ENCODE measurements around the gene MESP2. TPM values are rescaled to one million over a fixed set of nuclear protein-coding genes. Genes with fewer than 3 reads are reported as not detected.

Gene MESP2
- total and polyA plus RNA-seq, 2 donors from 2014 or later = 0.24 to 0.47 TPM

GRCh38 chr15:89761929-89762328, 14.2 kb upstream of the MESP2 start:
- peak in 1 of 5 donors; percentile 44 for DNase-seq
- Histone ChIP-seq H3K36me3 (ENCODE audit: control insufficient read depth in 2 of 3, insufficient read depth in 3 of 3, low read length in 3 of 3) (no peaks in the 10 kb centered on the region), H3K4me3 (ENCODE audit: low read length in 3 of 3) (no peak overlapping the region), H3K27me3 (ENCODE audit: control insufficient read depth, insufficient read depth, low read length) (no peaks in the 10 kb centered on the region), H3K4me1 (ENCODE audit: control insufficient read depth in 2 of 3, insufficient read depth in 2 of 3, low read depth in 1 of 3, low read length in 3 of 3) (peaks cover 0 to 12% (median 6%) of the 10 kb centered on the region in 3 donors), H3K27ac (ENCODE audit: low read depth in 2 of 2, low read length in 2 of 2) (no peak overlapping the region), H3K9ac (ENCODE audit: low read length in 3 of 3) (no peak overlapping the region), H3K9me3 (ENCODE audit: control insufficient read depth in 2 of 3, insufficient read depth in 1 of 3, low read length in 3 of 3) (no peaks in the 10 kb centered on the region)
- intact Hi-C loops (cut with DNase I) = no loop called here
- FAIRE-seq = no peak
- no peak for TF ChIP-seq CTCF (IDR thresholded peaks at IDR 0.05; ENCODE audit: borderline replicate concordance, extremely low read depth, insufficient read depth)

GRCh38 chr15:89765694-89766093, 10.4 kb upstream of the MESP2 start:
- Histone ChIP-seq H3K9me3 (ENCODE audit: control insufficient read depth in 2 of 3, insufficient read depth in 1 of 3, low read length in 3 of 3) (no peaks in the 10 kb centered on the region), H3K4me1 (ENCODE audit: control insufficient read depth in 2 of 3, insufficient read depth in 2 of 3, low read depth in 1 of 3, low read length in 3 of 3) (peaks cover 0 to 18% (median 17%) of the 10 kb centered on the region in 3 donors), H3K27ac (ENCODE audit: low read depth in 2 of 2, low read length in 2 of 2) (no peak overlapping the region), H3K27me3 (ENCODE audit: control insufficient read depth, insufficient read depth, low read length) (no peaks in the 10 kb centered on the region), H3K4me3 (ENCODE audit: low read length in 3 of 3) (no peak overlapping the region), H3K36me3 (ENCODE audit: control insufficient read depth in 2 of 3, insufficient read depth in 3 of 3, low read length in 3 of 3) (no peaks in the 10 kb centered on the region), H3K9ac (ENCODE audit: low read length in 3 of 3) (no peak overlapping the region)
- DNase-seq (peak in 1 of 5 donors; percentile 39), FAIRE-seq (no peak)
- intact Hi-C loops (cut with DNase I) = no loop called here
- no peak for TF ChIP-seq CTCF (IDR thresholded peaks at IDR 0.05; ENCODE audit: borderline replicate concordance, extremely low read depth, insufficient read depth)

- no peak for FAIRE-seq
- Histone ChIP-seq H3K4me1 (ENCODE audit: control insufficient read depth in 2 of 3, insufficient read depth in 2 of 3, low read depth in 1 of 3, low read length in 3 of 3) (peaks cover 0 to 17% (median 13%) of the 10 kb centered on the region in 3 donors), H3K27me3 (ENCODE audit: control insufficient read depth, insufficient read depth, low read length) (no peaks in the 10 kb centered on the region), H3K27ac (ENCODE audit: low read depth in 2 of 2, low read length in 2 of 2) (no peak overlapping the region), H3K4me3 (ENCODE audit: low read length in 3 of 3) (no peak overlapping the region), H3K36me3 (ENCODE audit: control insufficient read depth in 2 of 3, insufficient read depth in 3 of 3, low read length in 3 of 3) (no peaks in the 10 kb centered on the region), H3K9ac (ENCODE audit: low read length in 3 of 3) (no peak overlapping the region), H3K9me3 (ENCODE audit: control insufficient read depth in 2 of 3, insufficient read depth in 1 of 3, low read length in 3 of 3) (no peaks in the 10 kb centered on the region)
- intact Hi-C loops (cut with DNase I) = no loop called here
- peak in 1 of 5 donors; percentile 70 for DNase-seq
- TF ChIP-seq CTCF (IDR thresholded peaks at IDR 0.05; ENCODE audit: borderline replicate concordance, extremely low read depth, insufficient read depth) = no peak
These were observed 9.5 kb upstream of the MESP2 start for GRCh38 chr15:89766357-89767311.
